Cardiac muscle cell (in vitro differentiated cells and primary cell): ENCODE data around the gene UBASH3B. TPM values are rescaled to one million over a fixed set of nuclear protein-coding genes. Genes with fewer than 3 reads are reported as not detected.

Source experiments
- DNase-seq, 2 donors: peaks; one replicate each; pipeline versions ENCODE4 v3.0.0 to v3.0.0-alpha.2; 2010 to 2017; ENCODE audit warnings: low read depth in 1 of 2, low spot score in 1 of 2
- H3K27ac ChIP-seq: fragments of 200-600 bp; sonication (generic); 2 replicates; pipeline ENCODE4 v1.5.1; 2016
- H3K27me3 ChIP-seq: fragments of 200-600 bp; sonication (generic); 2 replicates; pipeline ENCODE4 v1.6.0; 2016; ENCODE audit warnings: control low read depth
- H3K36me3 ChIP-seq: fragments of 200-600 bp; sonication (generic); 2 replicates; pipeline ENCODE4 v1.5.1; 2016; ENCODE audit warnings: control low read depth
- H3K4me1 ChIP-seq: fragments of 200-600 bp; sonication (generic); 2 replicates; pipeline ENCODE4 v1.8.1; 2017; ENCODE audit warnings: low read depth, mild to moderate bottlenecking, mixed run types
- H3K4me3 ChIP-seq: fragments of 200-600 bp; sonication (generic); 2 replicates; pipeline ENCODE4 v1.5.1; 2016; ENCODE audit warnings: mild to moderate bottlenecking
- H3K9me3 ChIP-seq: fragments of 200-600 bp; sonication (generic); 2 replicates; pipeline ENCODE4 v1.5.1; 2017; ENCODE audit warnings: low read depth, mild to moderate bottlenecking, control low read depth
- CTCF ChIP-seq: IDR thresholded peaks from 2 replicates; pipeline ENCODE4 v1.5.1; 2012; ENCODE audit warnings: low read depth, mild to moderate bottlenecking, low read length
- polyA plus RNA-seq: library from polyadenylated mRNA; unstranded; fragments of >200 nt; fragmentation: Nextera tagmentation; extraction: Ambion mirVana; gene quantifications from 2 replicates; pipeline ENCODE4 v1.2.1, GENCODE V29; 2016
- total RNA-seq: library from RNA; depleted of rRNA; stranded (reverse); fragments of >200 nt; gene quantifications from 2 replicates; pipeline ENCODE4 v1.2.3, GENCODE V29; 2016

The UBASH3B gene
- total and polyA plus RNA-seq, 2 experiments from 2014 or later: 2.7 TPM; not detected in 1

- H3K27ac ChIP-seq: no peak overlapping the region
- H3K9me3 ChIP-seq: no peaks in the 10 kb centered on the region
- H3K4me1 ChIP-seq: peaks cover 5% of the 10 kb centered on the region
- DNase-seq: no peak
- no peaks in the 10 kb centered on the region for H3K27me3 ChIP-seq
- H3K4me3 ChIP-seq: no peak overlapping the region
- TF ChIP-seq CTCF: no peak
- H3K36me3 ChIP-seq: no peaks in the 10 kb centered on the region
Observed at GRCh38 chr11:122789907-122790306, 134.4 kb downstream of the UBASH3B start.

GRCh38 chr11:122791411-122791810 is 135.9 kb downstream of the UBASH3B start:
- no peak for TF ChIP-seq CTCF
- no peaks in the 10 kb centered on the region for H3K36me3 ChIP-seq
- no peak for DNase-seq
- no peaks in the 10 kb centered on the region for H3K4me1 ChIP-seq
- H3K27ac ChIP-seq: no peak overlapping the region
- H3K9me3 ChIP-seq: no peaks in the 10 kb centered on the region
- H3K27me3 ChIP-seq: no peaks in the 10 kb centered on the region
- H3K4me3 ChIP-seq: no peak overlapping the region

- Histone ChIP-seq H3K9me3 (no peaks in the 10 kb centered on the region), H3K27ac (no peak overlapping the region), H3K4me3 (no peak overlapping the region), H3K27me3 (no peaks in the 10 kb centered on the region), H3K36me3 (no peaks in the 10 kb centered on the region), H3K4me1 (no peaks in the 10 kb centered on the region)
- TF ChIP-seq CTCF: no peak
- peak in 1 of 2 donors; percentile 57 for DNase-seq
Observed at GRCh38 chr11:122791836-122792235, 136.3 kb downstream of the UBASH3B start.

- no peak for TF ChIP-seq CTCF
- no peaks in the 10 kb centered on the region for H3K27me3 ChIP-seq
- H3K4me1 ChIP-seq: no peaks in the 10 kb centered on the region
- no peak overlapping the region for H3K4me3 ChIP-seq
- H3K27ac ChIP-seq: no peak overlapping the region
- no peaks in the 10 kb centered on the region for H3K36me3 ChIP-seq
- no peak for DNase-seq
- H3K9me3 ChIP-seq: no peaks in the 10 kb centered on the region
Observed at GRCh38 chr11:122793515-122793914, 138.0 kb downstream of the UBASH3B start.

GRCh38 chr11:122795307-122795706 is 139.8 kb downstream of the UBASH3B start:
- TF ChIP-seq CTCF: no peak
- no peak overlapping the region for H3K27ac ChIP-seq

More at GRCh38 chr11:122795307-122795706, 139.8 kb downstream of the UBASH3B start:
- Histone ChIP-seq H3K4me1 (no peaks in the 10 kb centered on the region), H3K36me3 (no peaks in the 10 kb centered on the region), H3K27me3 (no peaks in the 10 kb centered on the region), H3K4me3 (no peak overlapping the region), H3K9me3 (no peaks in the 10 kb centered on the region)
- no peak for DNase-seq
